DLD1 (cell line): ENCODE measurements around the gene MYO5B.

Experiments
- in situ Hi-C: cut with HindIII; loops from 2 replicates; pipeline ENCODE4 v1.10.0; 2017; ENCODE audit warnings: low sequenced_read_pairs

The MYO5B gene

DNA sequence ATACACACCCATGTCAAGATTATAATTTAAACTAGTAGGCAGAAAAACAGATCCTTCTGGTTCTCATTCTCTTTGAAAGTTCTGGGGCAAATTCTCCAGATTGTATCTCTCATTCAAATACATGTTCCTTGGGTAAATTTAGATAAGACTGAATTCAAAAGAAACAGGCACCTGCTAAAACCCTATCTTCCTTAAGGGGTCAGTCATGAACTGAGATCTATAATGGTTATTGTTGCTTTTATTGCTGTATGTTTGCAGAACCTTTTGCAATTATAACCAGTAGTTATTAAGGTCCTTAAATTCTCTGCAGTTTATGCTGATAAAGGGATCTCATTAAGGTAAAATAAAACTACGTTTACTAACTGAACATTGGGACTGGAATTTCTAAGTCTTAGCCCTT, 83.5 kb downstream of the MYO5B start:
- in situ Hi-C loops = no loop called here

DNA sequence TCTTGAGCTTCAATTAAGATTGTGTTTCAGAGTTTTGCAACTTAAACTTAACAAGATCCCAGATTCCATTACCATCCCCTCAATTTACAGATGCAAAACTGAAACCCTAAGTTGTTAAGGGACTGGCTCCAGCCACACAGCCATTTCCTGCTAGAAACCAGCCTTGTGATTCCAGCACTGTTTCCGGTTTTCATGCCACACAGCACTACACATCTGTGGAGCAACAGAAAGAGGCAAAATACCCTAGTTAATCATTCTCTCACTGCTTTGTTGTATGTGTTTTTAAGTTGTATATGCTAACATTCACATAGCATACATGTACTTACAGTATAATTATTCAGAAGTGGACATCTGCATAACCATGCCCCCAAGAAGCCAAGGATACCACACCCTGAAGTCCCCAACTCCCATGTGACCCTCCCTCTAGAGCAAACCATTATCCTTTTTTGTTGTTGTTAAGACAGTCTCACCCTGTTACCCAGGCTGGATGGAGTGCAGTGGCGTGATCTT, 87.4 kb downstream of the MYO5B start:
- in situ Hi-C loops = no loop called here

DNA sequence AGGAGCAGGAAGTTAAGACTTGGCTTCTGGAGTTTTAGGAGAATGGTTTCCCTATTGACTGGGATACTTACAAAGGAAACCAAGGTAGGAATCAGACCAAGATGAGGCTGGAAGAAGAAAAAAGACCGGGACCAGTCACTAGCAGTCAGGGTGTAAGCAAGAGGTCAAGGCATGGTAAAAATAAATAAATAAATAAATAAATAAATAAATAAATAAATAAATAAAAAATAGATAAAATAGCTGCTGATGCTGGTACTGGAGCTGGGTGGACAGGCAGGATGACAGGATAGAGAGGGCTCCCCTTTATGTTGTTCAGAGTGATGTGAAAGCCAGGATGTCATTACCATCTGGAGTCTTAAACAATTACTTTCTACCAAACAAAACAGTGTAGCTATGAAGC, 89.9 kb downstream of the MYO5B start:
- in situ Hi-C loops = no loop called here

GRCh38 chr18:50104421-50104820, 90.5 kb downstream of the MYO5B start:
- in situ Hi-C loops = no loop called here

- in situ Hi-C loops = no loop called here
Observed at GRCh38 chr18:50099725-50100407, 95.1 kb downstream of the MYO5B start.

DNA sequence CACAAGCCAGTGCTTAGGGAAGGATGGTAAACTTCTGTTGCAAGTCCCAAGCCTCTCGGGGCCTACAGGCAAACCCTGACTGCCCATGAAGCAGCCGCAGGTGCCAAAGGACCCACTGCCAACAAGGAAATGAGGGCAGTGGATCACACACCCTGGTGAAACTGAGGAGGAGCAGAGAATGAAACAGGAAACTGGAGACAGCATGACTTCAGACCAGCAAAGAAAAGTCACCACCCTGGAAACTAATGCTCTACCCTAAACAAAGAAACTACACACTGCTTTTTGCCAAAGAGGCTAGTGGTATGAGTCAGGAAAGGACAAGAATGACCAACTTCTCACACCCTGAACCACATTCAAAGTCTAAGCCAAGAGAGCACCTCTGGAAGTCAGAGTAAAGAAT, 97.2 kb downstream of the MYO5B start:
- in situ Hi-C loops = no loop called here

GRCh38 chr18:50096766-50097435, 98.0 kb downstream of the MYO5B start:
- in situ Hi-C loops = no loop called here

- in situ Hi-C loops = loop anchor here (5.0 kb wide), 1 partner anchor 33 kb away; no protein-coding TSS in a partner anchor
Observed at GRCh38 chr18:50094786-50095185, 100.2 kb downstream of the MYO5B start.

GRCh38 chr18:50094221-50094773, 100.7 kb downstream of the MYO5B start:
- in situ Hi-C loops = loop anchor here (5.0 kb wide), 1 partner anchor 33 kb away; no protein-coding TSS in a partner anchor

DNA sequence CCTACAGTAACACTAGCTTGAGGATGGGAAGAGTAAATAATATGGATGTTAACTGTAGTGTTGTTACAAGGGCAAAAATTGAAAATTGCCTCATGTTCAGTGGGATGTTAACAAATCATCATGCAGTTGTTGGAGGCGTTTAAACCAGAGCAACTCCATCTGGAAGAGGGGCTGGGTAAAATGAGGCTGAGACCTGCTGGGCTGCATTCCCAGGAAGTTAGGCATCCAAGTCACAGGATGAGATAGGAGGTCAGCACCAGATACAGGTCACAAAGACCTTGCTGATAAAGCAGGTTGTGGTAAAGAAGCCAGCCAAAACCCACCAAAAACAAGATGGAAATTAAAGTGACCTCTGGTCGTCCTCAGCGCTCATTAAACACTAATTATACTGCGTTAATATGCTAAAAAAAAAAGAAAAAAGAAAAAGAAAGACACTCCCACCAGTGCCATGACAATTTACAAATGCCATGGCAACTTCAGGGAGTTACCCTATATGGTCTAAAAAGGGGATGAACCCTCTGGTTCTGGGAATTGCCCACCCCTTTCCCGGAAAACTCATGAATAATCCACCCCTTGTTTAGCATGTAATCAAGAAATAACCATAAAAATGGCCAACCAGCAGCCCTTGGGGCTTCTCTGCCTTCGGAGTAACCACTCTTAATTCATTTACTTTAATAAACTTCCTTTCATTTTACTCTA, 101.4 kb downstream of the MYO5B start:
- in situ Hi-C loops = loop anchor here (5.0 kb wide), 1 partner anchor 34 kb away; no protein-coding TSS in a partner anchor

- in situ Hi-C loops = loop anchor here (5.0 kb wide), 1 partner anchor 35 kb away; no protein-coding TSS in a partner anchor
Observed at GRCh38 chr18:50092245-50092805, 102.6 kb downstream of the MYO5B start.

GRCh38 chr18:50091509-50092244, 103.3 kb downstream of the MYO5B start:
- in situ Hi-C loops = loop anchor here (5.0 kb wide), 1 partner anchor 36 kb away; no protein-coding TSS in a partner anchor

DNA sequence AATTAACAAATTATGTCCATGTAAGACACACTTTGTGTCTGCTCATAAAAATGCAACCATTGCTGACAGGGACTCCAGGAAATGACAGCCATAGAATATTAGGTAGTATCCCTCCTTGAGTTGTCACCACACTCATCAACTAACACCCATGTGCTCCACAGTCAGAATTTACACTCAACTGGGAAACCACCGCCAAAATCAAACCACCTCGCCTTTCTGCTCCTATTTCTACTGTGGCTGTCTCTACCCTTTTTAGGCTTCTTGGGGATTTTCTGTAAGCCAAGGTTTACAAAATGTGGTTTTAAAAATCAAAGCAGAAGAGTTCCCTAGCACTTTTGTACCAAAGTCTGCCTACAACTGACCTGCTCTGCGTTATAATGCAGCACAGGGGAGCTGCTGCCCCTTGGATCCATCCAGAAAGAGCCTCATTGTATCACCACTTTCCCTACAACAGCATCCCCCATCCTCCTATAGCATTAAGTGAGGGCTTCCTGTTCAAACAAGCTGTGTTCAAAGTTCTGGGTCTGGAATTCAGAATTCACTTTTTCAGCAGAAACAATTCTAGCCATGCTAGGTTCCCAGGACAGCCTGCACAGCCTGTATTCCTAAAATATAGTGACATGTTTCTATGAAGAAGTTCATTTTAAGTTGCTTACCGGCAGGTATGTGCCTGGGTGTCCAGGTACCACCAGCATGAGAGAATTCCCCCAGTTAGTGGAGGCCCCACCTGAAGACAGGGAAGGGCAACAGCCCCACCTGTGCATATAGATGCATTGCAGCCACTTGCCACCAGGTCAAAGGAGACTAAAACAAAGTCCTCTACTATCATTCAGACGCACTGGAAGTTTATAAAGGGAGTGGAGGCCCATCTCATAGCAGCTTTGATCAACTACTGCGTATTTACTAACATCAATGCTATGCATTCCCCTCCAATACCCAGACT, 104.3 kb downstream of the MYO5B start:
- in situ Hi-C loops = loop anchor here (5.0 kb wide), 1 partner anchor 37 kb away; no protein-coding TSS in a partner anchor

DNA sequence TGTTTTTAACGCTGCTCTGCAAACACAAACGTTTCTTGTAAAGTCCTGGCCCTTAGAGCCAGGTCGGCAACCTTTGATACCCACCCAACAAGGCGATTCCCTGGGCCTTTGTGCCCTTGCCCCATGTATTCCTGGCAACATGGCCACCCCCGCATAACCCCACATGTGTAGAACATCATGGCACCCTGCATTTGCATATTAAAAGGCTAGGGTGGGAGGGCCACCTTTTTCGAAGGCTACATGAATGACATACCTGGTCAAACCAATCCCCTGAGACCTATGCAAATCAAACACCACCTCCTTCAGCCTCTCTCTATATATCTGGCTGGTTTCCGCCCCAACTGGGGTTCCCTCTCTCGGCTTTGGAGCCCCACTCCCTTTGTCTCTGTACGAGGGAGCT, 105.2 kb downstream of the MYO5B start:
- in situ Hi-C loops = loop anchor here (5.0 kb wide), 1 partner anchor 38 kb away; no protein-coding TSS in a partner anchor

- in situ Hi-C loops = no loop called here
Observed at GRCh38 chr18:50083708-50084107, 111.2 kb downstream of the MYO5B start.

- in situ Hi-C loops = no loop called here
Observed at GRCh38 chr18:50080932-50081560, 113.9 kb downstream of the MYO5B start.

- in situ Hi-C loops = no loop called here
Observed at GRCh38 chr18:50080316-50080715, 114.6 kb downstream of the MYO5B start.

DNA sequence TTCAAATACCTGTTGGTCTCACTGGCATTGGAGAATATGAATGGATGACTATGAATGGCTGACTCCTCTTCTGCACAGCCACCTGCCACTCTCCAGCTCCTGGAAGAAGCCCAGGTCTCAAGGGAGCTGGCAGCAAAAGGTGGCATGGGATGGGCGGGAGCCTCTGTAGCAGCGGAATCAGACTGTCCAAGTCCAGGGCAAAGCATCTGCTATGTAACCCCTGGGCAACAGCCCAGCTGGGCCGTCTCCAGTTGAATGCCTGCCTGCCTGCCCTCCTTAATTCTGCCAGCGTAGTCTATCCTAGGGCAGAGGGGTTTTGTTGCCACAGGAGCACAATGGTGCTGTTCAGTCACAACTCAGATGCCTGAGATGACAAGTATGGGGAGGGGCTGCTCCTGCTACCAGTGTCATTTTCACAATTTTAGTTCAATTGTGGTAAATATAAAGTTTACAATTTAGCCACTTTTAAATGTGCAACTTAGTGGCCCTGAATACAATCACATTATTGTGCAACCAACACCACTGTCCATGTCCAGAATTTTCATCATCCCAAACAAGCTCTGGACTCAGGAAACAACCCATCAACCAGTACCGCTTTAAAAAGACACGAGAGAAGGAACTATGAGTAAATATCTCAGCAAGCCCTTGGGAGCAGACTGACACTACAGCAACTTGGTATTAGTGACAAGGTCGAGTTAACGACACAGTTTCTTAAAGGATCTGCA, 115.2 kb downstream of the MYO5B start:
- in situ Hi-C loops = no loop called here
